Memory B cell (primary cell): ENCODE measurements around the gene TNRC6C.

Experiments
- ATAC-seq: fragments of 150-1000 bp; cut with Tn5 transposase; 2 replicates; pipeline ENCODE4 v1.10.0; 2021; ENCODE audit warnings: low read depth, mild to moderate bottlenecking, moderate library complexity
- DNase-seq, 2 donors: peaks; one replicate each; pipeline ENCODE4 v3.0.0; 2022; ENCODE audit warnings: low spot score in 2 of 2
- H3K27ac Mint-ChIP-seq: one replicate; pipeline ENCODE4 v1.8.0; 2022; ENCODE audit warnings: mild to moderate bottlenecking, moderate library complexity, mixed read lengths
- H3K27me3 Mint-ChIP-seq: one replicate; pipeline ENCODE4 v1.8.0; 2022; ENCODE audit warnings: mixed read lengths
- H3K36me3 Mint-ChIP-seq: one replicate; pipeline ENCODE4 v1.8.0; 2022; ENCODE audit warnings: mild to moderate bottlenecking, mixed read lengths
- H3K4me1 Mint-ChIP-seq: one replicate; pipeline ENCODE4 v1.8.0; 2022; ENCODE audit warnings: mixed read lengths
- H3K4me3 Mint-ChIP-seq: one replicate; pipeline ENCODE4 v1.8.0; 2022; ENCODE audit warnings: mild to moderate bottlenecking, moderate library complexity, mixed read lengths
- H3K9me3 Mint-ChIP-seq: one replicate; pipeline ENCODE4 v1.8.0; 2022; ENCODE audit warnings: mixed read lengths

The TNRC6C gene

GRCh38 chr17:78120537-78120936, 162.0 kb downstream of the TNRC6C start:
- no peak overlapping the region for H3K4me3 Mint-ChIP-seq
- H3K27me3 Mint-ChIP-seq = no peaks in the 10 kb centered on the region
- DNase-seq (no peak), ATAC-seq (no peak)
- H3K27ac Mint-ChIP-seq = peak overlapping the region; percentile 68
- H3K4me1 Mint-ChIP-seq = peaks cover 37% of the 10 kb centered on the region
- no peaks in the 10 kb centered on the region for H3K9me3 Mint-ChIP-seq
- H3K36me3 Mint-ChIP-seq = peaks cover 25% of the 10 kb centered on the region

- peak overlapping the region; percentile 80 for H3K27ac Mint-ChIP-seq
- no peaks in the 10 kb centered on the region for H3K9me3 Mint-ChIP-seq
- DNase-seq = no peak
- H3K4me1 Mint-ChIP-seq = peaks cover 37% of the 10 kb centered on the region
- ATAC-seq = peak; percentile 9
- H3K4me3 Mint-ChIP-seq = peak overlapping the region; percentile 81
- H3K36me3 Mint-ChIP-seq = peaks cover 25% of the 10 kb centered on the region
- H3K27me3 Mint-ChIP-seq = no peaks in the 10 kb centered on the region
These were observed 162.7 kb downstream of the TNRC6C start for GRCh38 chr17:78120971-78121800.

- no peaks in the 10 kb centered on the region for H3K27me3 Mint-ChIP-seq
These were observed 163.3 kb downstream of the TNRC6C start for GRCh38 chr17:78121801-78122215.

GRCh38 chr17:78122216-78122930, 163.9 kb downstream of the TNRC6C start:
- Mint-ChIP-seq H3K27ac (peak overlapping the region; percentile 88), H3K27me3 (no peaks in the 10 kb centered on the region), H3K4me3 (peak overlapping the region; percentile 81), H3K9me3 (no peaks in the 10 kb centered on the region), H3K4me1 (peaks cover 47% of the 10 kb centered on the region), H3K36me3 (peaks cover 27% of the 10 kb centered on the region)
- ATAC-seq = no peak
- DNase-seq = no peak

More at GRCh38 chr17:78121801-78122215, 163.3 kb downstream of the TNRC6C start:
- peak overlapping the region; percentile 81 for H3K4me3 Mint-ChIP-seq
- no peaks in the 10 kb centered on the region for H3K9me3 Mint-ChIP-seq
- H3K36me3 Mint-ChIP-seq = peaks cover 27% of the 10 kb centered on the region
- H3K27ac Mint-ChIP-seq = peak overlapping the region; percentile 80
- no peak for DNase-seq
- no peak for ATAC-seq
- H3K4me1 Mint-ChIP-seq = peaks cover 43% of the 10 kb centered on the region

- H3K4me1 Mint-ChIP-seq = peaks cover 51% of the 10 kb centered on the region
- H3K4me3 Mint-ChIP-seq = peak overlapping the region; percentile 37
- peaks cover 27% of the 10 kb centered on the region for H3K36me3 Mint-ChIP-seq
- H3K27me3 Mint-ChIP-seq = no peaks in the 10 kb centered on the region
- DNase-seq = no peak
- H3K9me3 Mint-ChIP-seq = no peaks in the 10 kb centered on the region
- H3K27ac Mint-ChIP-seq = peak overlapping the region; percentile 88
- ATAC-seq = no peak
These were observed 164.4 kb downstream of the TNRC6C start for GRCh38 chr17:78122931-78123249.

GRCh38 chr17:78123258-78123929, 164.9 kb downstream of the TNRC6C start:
- Mint-ChIP-seq H3K27me3 (no peaks in the 10 kb centered on the region), H3K27ac (peak overlapping the region; percentile 88), H3K9me3 (no peaks in the 10 kb centered on the region), H3K4me1 (peaks cover 48% of the 10 kb centered on the region), H3K36me3 (peaks cover 25% of the 10 kb centered on the region), H3K4me3 (peak overlapping the region; percentile 73)
- DNase-seq = no peak
- no peak for ATAC-seq

GRCh38 chr17:78124081-78124835, 165.8 kb downstream of the TNRC6C start:
- DNase-seq = peak; percentile 63 to 71
- Mint-ChIP-seq H3K27me3 (no peaks in the 10 kb centered on the region), H3K36me3 (peaks cover 25% of the 10 kb centered on the region), H3K27ac (peak overlapping the region; percentile 88), H3K9me3 (no peaks in the 10 kb centered on the region), H3K4me1 (peaks cover 54% of the 10 kb centered on the region), H3K4me3 (peak overlapping the region; percentile 73)
- ATAC-seq = peak; percentile 64

- peaks cover 25% of the 10 kb centered on the region for H3K36me3 Mint-ChIP-seq
- H3K27me3 Mint-ChIP-seq = no peaks in the 10 kb centered on the region
- no peaks in the 10 kb centered on the region for H3K9me3 Mint-ChIP-seq
- ATAC-seq (no peak), DNase-seq (no peak)
- H3K27ac Mint-ChIP-seq = peak overlapping the region; percentile 88
- H3K4me1 Mint-ChIP-seq = peaks cover 59% of the 10 kb centered on the region
- H3K4me3 Mint-ChIP-seq = peak overlapping the region; percentile 57
These were observed 166.3 kb downstream of the TNRC6C start for GRCh38 chr17:78124836-78125137.

- Mint-ChIP-seq H3K9me3 (no peaks in the 10 kb centered on the region), H3K36me3 (peaks cover 23% of the 10 kb centered on the region), H3K4me1 (peaks cover 63% of the 10 kb centered on the region), H3K4me3 (peak overlapping the region; percentile 57), H3K27ac (peak overlapping the region; percentile 88), H3K27me3 (no peaks in the 10 kb centered on the region)
- ATAC-seq (no peak), DNase-seq (peak in 1 of 2 donors; percentile 61)
These were observed 166.8 kb downstream of the TNRC6C start for GRCh38 chr17:78125138-78125913.

GRCh38 chr17:78125976-78126894, 167.7 kb downstream of the TNRC6C start:
- peak overlapping the region; percentile 94 for H3K4me3 Mint-ChIP-seq
- DNase-seq (no peak), ATAC-seq (no peak)
- no peak overlapping the region for H3K27ac Mint-ChIP-seq
- H3K36me3 Mint-ChIP-seq = peaks cover 27% of the 10 kb centered on the region
- H3K27me3 Mint-ChIP-seq = no peaks in the 10 kb centered on the region
- peaks cover 65% of the 10 kb centered on the region for H3K4me1 Mint-ChIP-seq
- no peaks in the 10 kb centered on the region for H3K9me3 Mint-ChIP-seq

GRCh38 chr17:78126895-78127238, 168.4 kb downstream of the TNRC6C start:
- Mint-ChIP-seq H3K9me3 (no peaks in the 10 kb centered on the region), H3K4me3 (peak overlapping the region; percentile 94), H3K36me3 (peaks cover 25% of the 10 kb centered on the region), H3K4me1 (peaks cover 59% of the 10 kb centered on the region), H3K27me3 (no peaks in the 10 kb centered on the region), H3K27ac (peak overlapping the region; percentile 89)
- ATAC-seq (no peak), DNase-seq (no peak)

GRCh38 chr17:78127239-78127887, 168.9 kb downstream of the TNRC6C start:
- Mint-ChIP-seq H3K27me3 (no peaks in the 10 kb centered on the region), H3K4me3 (peak overlapping the region; percentile 94), H3K4me1 (peaks cover 58% of the 10 kb centered on the region), H3K27ac (peak overlapping the region; percentile 89), H3K9me3 (no peaks in the 10 kb centered on the region), H3K36me3 (peaks cover 28% of the 10 kb centered on the region)
- ATAC-seq = peak; percentile 20
- DNase-seq = peak in 1 of 2 donors; percentile 56
